Body of pancreas (tissue), 4 donors: ENCODE data around the gene SAMD13. TPM values are rescaled to one million over a fixed set of nuclear protein-coding genes. Genes with fewer than 3 reads are reported as not detected.

Experiments used
- ATAC-seq: fragments of 150-250 bp; one replicate; pipeline ENCODE4 v1.9.1; 2016
- DNase-seq, 4 donors: peaks; one replicate each; pipeline ENCODE4 v3.0.0-alpha.2; 2019
- H3K27ac ChIP-seq, 4 donors: fragments of 200-600 bp; sonication (generic); 1 replicate in 3 of 4; 2 replicates in 1 of 4; pipeline versions ENCODE4 v1.5.1 to v1.6.1; 2016 to 2019; ENCODE audit warnings: mild to moderate bottlenecking in 1 of 4, mixed read lengths in 1 of 4, moderate library complexity in 1 of 4
- H3K27me3 ChIP-seq, 2 donors: fragments of 200-600 bp; sonication (generic); one replicate each; pipeline ENCODE4 v1.6.0; 2016; ENCODE audit warnings: mild to moderate bottlenecking in 1 of 2
- H3K36me3 ChIP-seq, 2 donors: fragments of 200-600 bp; sonication (generic); replicated peaks in 1 of 2; 2 replicates each; pipeline ENCODE4 v1.5.1; 2016; ENCODE audit warnings: low read depth in 2 of 2; ENCODE audit not compliant: insufficient read depth in 1 of 2
- H3K4me1 ChIP-seq: fragments of 200-600 bp; sonication (generic); one replicate; pipeline ENCODE4 v1.6.0; 2016
- H3K4me3 ChIP-seq, 2 donors: fragments of 200-600 bp; sonication (generic); 1 replicate in 1 of 2; 2 replicates in 1 of 2; pipeline ENCODE4 v1.5.1; 2016 to 2019
- H3K9me3 ChIP-seq, 3 donors: fragments of 200-600 bp; sonication (generic); 1 replicate in 2 of 3; 2 replicates in 1 of 3; pipeline ENCODE4 v1.5.1; 2016
- POLR2A ChIP-seq, 3 donors: fragments of 450-650 bp; IDR thresholded peaks; one replicate each; pipeline ENCODE4 v1.6.1; 2016; ENCODE audit warnings: antibody characterized with exemption in 3 of 3, mild to moderate bottlenecking in 2 of 3
- WGBS, 2 donors: methylation state at CpG; one replicate each; pipeline ENCODE4 v1.1.5; 2017; 5-methylcytosine and 5-hydroxymethylcytosine counted together
- intact Hi-C: fragments of 100-400 bp; cut with DNase I; formaldehyde crosslinking; loops from one replicate; pipeline ENCODE4 v1.15.1; 2023
- total RNA-seq, 2 donors: library from RNA; depleted of rRNA; stranded (reverse); fragments of >200 nt; gene quantifications; one replicate each; pipeline ENCODE4 v1.1.0, GENCODE V29; 2016
- TF ChIP-seq, protein P1 (sequence below), 7 experiments: fragments of 450-650 bp in 4 of 7; fragments of 200-600 bp in 3 of 7; sonication (generic) in 3 of 7; IDR thresholded peaks; one replicate each; pipeline ENCODE4 v1.5.1; 2016 to 2019; ENCODE audit warnings: antibody characterized with exemption in 7 of 7

Gene SAMD13
- total RNA-seq, 2 donors from 2014 or later = 0.66 to 1.3 TPM

DNA sequence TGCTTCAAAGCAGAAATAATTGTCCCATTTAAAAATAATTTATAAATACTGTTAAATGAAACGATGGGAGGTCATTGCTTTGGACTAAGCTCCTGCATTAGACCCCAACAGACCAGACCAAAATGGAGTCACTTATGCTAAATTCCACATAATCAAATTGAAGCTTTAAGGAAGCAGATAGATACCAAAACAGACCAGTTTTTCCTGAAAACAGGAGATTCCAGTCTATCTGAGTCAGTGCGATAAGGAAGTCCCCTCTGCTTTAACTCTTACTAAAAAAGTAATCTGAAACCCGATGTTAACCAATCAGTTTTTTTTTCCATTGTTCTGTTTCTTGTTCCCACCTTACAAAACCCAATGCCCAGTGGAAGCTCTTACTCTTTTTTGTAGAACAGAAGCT lies 80.6 kb downstream of the SAMD13 start:
- no peak for TF ChIP-seq POLR2A (IDR thresholded peaks at IDR 0.05)
- TF ChIP-seq, protein P1, sequence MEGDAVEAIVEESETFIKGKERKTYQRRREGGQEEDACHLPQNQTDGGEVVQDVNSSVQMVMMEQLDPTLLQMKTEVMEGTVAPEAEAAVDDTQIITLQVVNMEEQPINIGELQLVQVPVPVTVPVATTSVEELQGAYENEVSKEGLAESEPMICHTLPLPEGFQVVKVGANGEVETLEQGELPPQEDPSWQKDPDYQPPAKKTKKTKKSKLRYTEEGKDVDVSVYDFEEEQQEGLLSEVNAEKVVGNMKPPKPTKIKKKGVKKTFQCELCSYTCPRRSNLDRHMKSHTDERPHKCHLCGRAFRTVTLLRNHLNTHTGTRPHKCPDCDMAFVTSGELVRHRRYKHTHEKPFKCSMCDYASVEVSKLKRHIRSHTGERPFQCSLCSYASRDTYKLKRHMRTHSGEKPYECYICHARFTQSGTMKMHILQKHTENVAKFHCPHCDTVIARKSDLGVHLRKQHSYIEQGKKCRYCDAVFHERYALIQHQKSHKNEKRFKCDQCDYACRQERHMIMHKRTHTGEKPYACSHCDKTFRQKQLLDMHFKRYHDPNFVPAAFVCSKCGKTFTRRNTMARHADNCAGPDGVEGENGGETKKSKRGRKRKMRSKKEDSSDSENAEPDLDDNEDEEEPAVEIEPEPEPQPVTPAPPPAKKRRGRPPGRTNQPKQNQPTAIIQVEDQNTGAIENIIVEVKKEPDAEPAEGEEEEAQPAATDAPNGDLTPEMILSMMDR (IDR thresholded peaks at IDR 0.05) = no peak
- H3K4me1 ChIP-seq = peaks cover 8% of the 10 kb centered on the region
- H3K27ac ChIP-seq = no peak overlapping the region
- intact Hi-C loops = no loop called here
- no peak overlapping the region for H3K4me3 ChIP-seq
- DNase-seq = no peak
- no peaks in the 10 kb centered on the region for H3K36me3 ChIP-seq
- H3K27me3 ChIP-seq = no peaks in the 10 kb centered on the region
- H3K9me3 ChIP-seq = no peaks in the 10 kb centered on the region
- ATAC-seq = no peak
- WGBS, 2 donors = 78% methylated on average over 3 of the region's 3 CpGs

DNA sequence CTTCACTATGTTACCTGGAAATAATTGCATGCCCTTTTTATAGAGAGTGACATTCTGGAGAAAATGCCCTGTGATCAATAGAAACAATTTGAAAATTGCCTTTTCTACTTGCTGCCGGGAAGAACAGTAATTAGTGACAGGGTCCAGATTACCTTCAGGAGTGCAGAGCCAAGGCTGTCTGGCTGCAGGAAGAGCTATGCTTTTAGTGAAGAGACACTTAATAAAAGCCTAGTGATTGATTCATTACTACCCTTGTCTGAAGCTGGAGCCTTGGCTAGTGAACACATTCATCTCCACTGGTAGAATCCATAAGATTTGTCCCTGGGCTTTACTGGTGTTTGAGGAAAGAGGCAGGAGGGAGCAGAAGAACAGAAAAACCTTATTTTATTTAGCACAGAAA lies 83.8 kb downstream of the SAMD13 start:
- Histone ChIP-seq H3K27ac (no peak overlapping the region), H3K4me3 (no peak overlapping the region), H3K4me1 (no peaks in the 10 kb centered on the region), H3K36me3 (no peaks in the 10 kb centered on the region), H3K9me3 (no peaks in the 10 kb centered on the region), H3K27me3 (no peaks in the 10 kb centered on the region)
- intact Hi-C loops = no loop called here
- 88 to 95% methylated on average over 1 of the region's 1 CpG for WGBS, 2 donors
- TF ChIP-seq, protein P1 (IDR thresholded peaks at IDR 0.05) = no peak
- TF ChIP-seq POLR2A (IDR thresholded peaks at IDR 0.05) = no peak
- DNase-seq = no peak
- ATAC-seq = no peak

DNA sequence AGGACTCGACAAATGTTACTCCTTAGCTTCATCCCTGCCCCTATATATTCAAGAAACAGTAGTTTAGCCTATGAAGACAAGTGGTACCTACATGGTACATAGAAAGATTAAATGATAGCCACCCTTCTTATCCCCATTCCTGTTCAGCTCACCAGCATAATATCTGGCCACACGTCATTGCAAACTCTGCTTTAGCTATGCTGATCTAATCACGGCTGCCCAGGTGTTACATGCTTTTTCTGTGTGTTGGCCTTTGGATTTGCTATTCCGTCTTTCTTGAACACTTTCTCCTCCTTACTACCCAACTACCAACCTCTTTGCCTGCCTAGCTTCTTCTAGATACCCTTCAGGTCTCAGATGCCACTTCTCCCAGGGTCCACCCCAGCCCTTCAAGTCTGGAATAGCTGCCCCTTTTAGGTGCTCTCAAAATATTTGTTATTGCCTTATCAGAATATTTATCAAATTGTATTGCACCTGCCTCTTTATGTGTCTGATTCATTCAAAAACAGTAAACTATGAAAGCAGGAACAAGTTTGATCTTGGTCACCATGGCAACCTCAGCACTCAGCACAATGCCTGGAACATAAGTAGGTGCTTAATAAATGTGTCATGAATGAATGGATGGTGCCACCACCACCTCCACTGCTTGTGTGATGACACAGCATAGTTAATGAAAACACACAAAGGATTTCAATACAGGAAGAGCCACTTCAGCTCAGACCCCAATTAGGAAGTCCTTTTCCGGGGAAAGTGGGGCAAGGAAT lies 85.4 kb downstream of the SAMD13 start:
- Histone ChIP-seq H3K27me3 (no peaks in the 10 kb centered on the region), H3K27ac (no peak overlapping the region), H3K36me3 (no peaks in the 10 kb centered on the region), H3K4me1 (no peaks in the 10 kb centered on the region), H3K4me3 (no peak overlapping the region), H3K9me3 (no peaks in the 10 kb centered on the region)
- WGBS, 2 donors = 77 to 85% methylated on average over 5 of the region's 5 CpGs
- ATAC-seq (no peak), DNase-seq (no peak)
- TF ChIP-seq, protein P1 (IDR thresholded peaks at IDR 0.05) = no peak
- no peak for TF ChIP-seq POLR2A (IDR thresholded peaks at IDR 0.05)
- intact Hi-C loops = no loop called here

- no peaks in the 10 kb centered on the region for H3K4me1 ChIP-seq
- no peak overlapping the region for H3K27ac ChIP-seq
- DNase-seq (no peak), ATAC-seq (no peak)
- WGBS, 2 donors = 75 to 83% methylated on average over 8 of the region's 8 CpGs
- H3K4me3 ChIP-seq = no peak overlapping the region
- H3K36me3 ChIP-seq = no peaks in the 10 kb centered on the region
- TF ChIP-seq, protein P1 (IDR thresholded peaks at IDR 0.05) = no peak
- TF ChIP-seq POLR2A (IDR thresholded peaks at IDR 0.05) = no peak
- H3K9me3 ChIP-seq = no peaks in the 10 kb centered on the region
- intact Hi-C loops = no loop called here
- no peaks in the 10 kb centered on the region for H3K27me3 ChIP-seq
Observed at GRCh38 chr1:84387480-84388163, 86.1 kb downstream of the SAMD13 start.
